H1 (cell line): Measurements from ENCODE around the gene MIPOL1. TPM values are rescaled to one million over a fixed set of nuclear protein-coding genes. Genes with fewer than 3 reads are reported as not detected.

Experiments used
- CTCF ChIA-PET: fragments of 300-600 bp; sonication (Branson Sonifier 250); formaldehyde crosslinking; loops from one replicate; lab custom pipeline; 2021; ENCODE audit not compliant: partially characterized antibody; lab: Charles Lee
- POLR2A ChIA-PET: fragments of 300-600 bp; sonication (Branson Sonifier 250); formaldehyde crosslinking; loops from one replicate; lab custom pipeline; 2021; ENCODE audit warnings: inconsistent platforms; ENCODE audit not compliant: partially characterized antibody; lab: Charles Lee
- DNase-seq, 2 experiments: peaks; one replicate each; pipeline versions ENCODE4 v3.0.0 to v3.0.0-alpha.2; 2010 to 2022; ENCODE audit warnings: low spot score in 2 of 2, low read depth in 1 of 2, mixed read lengths in 1 of 2
- FAIRE-seq: peaks from 2 replicates; lab custom pipeline; 2011; peaks lifted over from hg19 to GRCh38; lab: Jason Lieb, UNC
- H2AFZ ChIP-seq: 2 replicates; pipeline ENCODE4 v1.8.1; 2012; ENCODE audit warnings: low read length, inconsistent platforms
- H2AK5ac ChIP-seq: 2 replicates; pipeline ENCODE4 v1.6.1; 2013; ENCODE audit warnings: low read depth, low read length
- H2BK120ac ChIP-seq: replicated peaks from 2 replicates; pipeline ENCODE3; 2013; ENCODE audit warnings: low read depth, low read length, inconsistent platforms
- H2BK12ac ChIP-seq: 2 replicates; pipeline ENCODE4 v1.6.1; 2013; ENCODE audit warnings: low read depth, low read length
- H2BK15ac ChIP-seq: 2 replicates; pipeline ENCODE4 v1.6.1; 2013; ENCODE audit warnings: low read length
- H2BK20ac ChIP-seq: 2 replicates; pipeline ENCODE4 v1.6.1; 2013; ENCODE audit warnings: low read length
- H2BK5ac ChIP-seq: 2 replicates; pipeline ENCODE4 v1.6.1; 2013; ENCODE audit warnings: low read depth, low read length
- H3K14ac ChIP-seq: 2 replicates; pipeline ENCODE4 v1.6.1; 2013; ENCODE audit warnings: inconsistent platforms; ENCODE audit not compliant: insufficient read length
- H3K18ac ChIP-seq: 2 replicates; pipeline ENCODE4 v1.6.1; 2013; ENCODE audit warnings: low read length; ENCODE audit errors: extremely low read depth
- H3K23ac ChIP-seq: 2 replicates; pipeline ENCODE4 v1.6.1; 2013; ENCODE audit warnings: inconsistent platforms; ENCODE audit not compliant: insufficient read length
- H3K23me2 ChIP-seq: 2 replicates; pipeline ENCODE4 v1.6.1; 2013; ENCODE audit warnings: low read depth, low read length
- H3K27ac ChIP-seq: 2 replicates; pipeline ENCODE4 v1.6.1; 2011; ENCODE audit warnings: low read depth, low read length, inconsistent platforms
- H3K27me3 ChIP-seq, 4 experiments: replicated peaks in 1 of 4; 1 replicate in 1 of 4; 2 replicates in 3 of 4; pipeline versions ENCODE4 v1.6.1 to v1.8.1; 2011 to 2013; ENCODE audit warnings: low read length in 3 of 4, mild to moderate bottlenecking in 3 of 4, inconsistent platforms in 2 of 4, mixed read lengths in 2 of 4, moderate library complexity in 1 of 4; ENCODE audit not compliant: control insufficient read depth in 3 of 4, insufficient read depth in 3 of 4; ENCODE audit errors: extremely low read depth in 1 of 4
- H3K36me3 ChIP-seq, 4 experiments: 2 replicates each; pipeline versions ENCODE4 v1.6.1 to v1.8.1; 2011 to 2013; ENCODE audit warnings: mild to moderate bottlenecking in 4 of 4, low read length in 3 of 4, moderate library complexity in 2 of 4, control low read depth in 1 of 4, inconsistent platforms in 1 of 4; ENCODE audit not compliant: insufficient read depth in 4 of 4, control insufficient read depth in 2 of 4
- H3K4ac ChIP-seq: replicated peaks from 2 replicates; pipeline ENCODE3; 2013; ENCODE audit warnings: low read length, low read depth, mixed read lengths, inconsistent platforms; ENCODE audit not compliant: insufficient read length
- H3K4me1 ChIP-seq, 4 experiments: replicated peaks in 1 of 4; 1 replicate in 1 of 4; 2 replicates in 3 of 4; pipeline versions ENCODE4 v1.6.1 to v1.8.1; 2011 to 2013; ENCODE audit warnings: low read length in 3 of 4, inconsistent platforms in 2 of 4, mixed read lengths in 1 of 4; ENCODE audit not compliant: insufficient read depth in 4 of 4, control insufficient read depth in 3 of 4
- H3K4me2 ChIP-seq, 2 experiments: 2 replicates each; pipeline versions ENCODE4 v1.6.1 to v1.8.1; 2011 to 2013; ENCODE audit warnings: low read depth in 2 of 2, low read length in 2 of 2, control low read depth in 1 of 2, inconsistent platforms in 1 of 2, mild to moderate bottlenecking in 1 of 2; ENCODE audit not compliant: insufficient read depth in 1 of 2
- H3K4me3 ChIP-seq, 4 experiments: fragments of 200-600, 300-600 bp in 1 of 4; sonication (generic), shearing (Covaris generic), sonication (Bioruptor Twin) in 1 of 4; 2 replicates each; pipeline versions ENCODE4 v1.5.1 to v1.8.1; 2011 to 2016; ENCODE audit warnings: low read length in 4 of 4, low read depth in 3 of 4, control low read depth in 2 of 4, inconsistent platforms in 2 of 4, mild to moderate bottlenecking in 2 of 4, mixed read lengths in 1 of 4, moderate library complexity in 1 of 4; ENCODE audit not compliant: insufficient read depth in 2 of 4; ENCODE audit errors: extremely low read depth in 1 of 4
- H3K56ac ChIP-seq: replicated peaks from 2 replicates; pipeline ENCODE3; 2013; ENCODE audit warnings: low read depth, mild to moderate bottlenecking, mixed read lengths, low read length, inconsistent platforms; ENCODE audit not compliant: insufficient read length
- H3K79me1 ChIP-seq: 2 replicates; pipeline ENCODE4 v1.6.1; 2013; ENCODE audit warnings: low read depth, low read length, control low read depth
- H3K79me2 ChIP-seq, 2 experiments: 2 replicates each; pipeline versions ENCODE4 v1.6.1 to v1.8.1; 2012 to 2013; ENCODE audit warnings: low read length in 2 of 2, mild to moderate bottlenecking in 2 of 2, inconsistent platforms in 1 of 2; ENCODE audit not compliant: insufficient read depth in 2 of 2, control insufficient read depth in 1 of 2
- H3K9ac ChIP-seq, 4 experiments: replicated peaks in 1 of 4; 1 replicate in 1 of 4; 2 replicates in 3 of 4; pipeline versions ENCODE4 v1.6.1 to v1.8.1; 2011 to 2013; ENCODE audit warnings: low read depth in 3 of 4, low read length in 3 of 4, control low read depth in 2 of 4, mild to moderate bottlenecking in 2 of 4, moderate library complexity in 2 of 4, inconsistent platforms in 1 of 4; ENCODE audit errors: extremely low read depth in 1 of 4
- H3K9me3 ChIP-seq, 2 experiments: 2 replicates each; pipeline versions ENCODE4 v1.6.1 to v1.8.1; 2012 to 2013; ENCODE audit warnings: mild to moderate bottlenecking in 2 of 2, moderate library complexity in 2 of 2, control low read depth in 1 of 2, inconsistent platforms in 1 of 2, low read depth in 1 of 2, low read length in 1 of 2, mixed read lengths in 1 of 2; ENCODE audit not compliant: insufficient read depth in 2 of 2
- H4K20me1 ChIP-seq, 2 experiments: replicated peaks in 1 of 2; 2 replicates each; pipeline versions ENCODE3 to v1.8.1; 2011 to 2013; ENCODE audit warnings: inconsistent platforms in 2 of 2, low read length in 2 of 2, mild to moderate bottlenecking in 1 of 2; ENCODE audit not compliant: insufficient read depth in 2 of 2, control insufficient read depth in 1 of 2
- H4K5ac ChIP-seq: 2 replicates; pipeline ENCODE4 v1.6.1; 2013; ENCODE audit warnings: low read length, low read depth, mixed read lengths, inconsistent platforms; ENCODE audit not compliant: insufficient read length
- H4K8ac ChIP-seq: 2 replicates; pipeline ENCODE4 v1.8.0; 2013; ENCODE audit warnings: mild to moderate bottlenecking, moderate library complexity, low read length, inconsistent platforms; ENCODE audit not compliant: insufficient read depth; ENCODE audit errors: extremely low read depth
- H4K91ac ChIP-seq: replicated peaks from 2 replicates; pipeline ENCODE3; 2013; ENCODE audit warnings: low read length, mixed read lengths, inconsistent platforms; ENCODE audit not compliant: insufficient read length
- EP300 ChIP-seq, 2 experiments: IDR thresholded peaks; 1 replicate in 1 of 2; 2 replicates in 1 of 2; pipeline ENCODE4 v1.6.1; 2011 to 2012; ENCODE audit warnings: low read depth in 2 of 2, low read length in 2 of 2, mild to moderate bottlenecking in 2 of 2, borderline replicate concordance in 1 of 2, inconsistent platforms in 1 of 2, moderate library complexity in 1 of 2
- TEAD4 ChIP-seq: IDR thresholded peaks from 2 replicates; pipeline ENCODE4 v1.6.1; 2012; ENCODE audit warnings: low read depth, low read length, inconsistent platforms, mixed read lengths
- WGBS, 2 experiments: shearing (Covaris generic) in 1 of 2; methylation state at CpG; one replicate each; pipeline versions ENCODE4 v1.1.6 to v1.1.7; 2013 to 2015; ENCODE audit warnings: low lambda C conversion rate in 2 of 2, mixed read lengths in 2 of 2, inconsistent platforms in 1 of 2, low coverage in 1 of 2, missing lambda C conversion rate in 1 of 2; ENCODE audit not compliant: insufficient replicate concordance in 2 of 2, insufficient coverage in 1 of 2, insufficient read length in 1 of 2; ENCODE audit errors: extremely low coverage in 1 of 2, missing lambda C conversion rate in 1 of 2; 5-methylcytosine and 5-hydroxymethylcytosine counted together
- polyA plus RNA-seq, 7 experiments: library from polyadenylated mRNA; depleted of rRNA in 3 of 7; stranded (reverse) in 5 of 7; unstranded in 2 of 7; fragments of >200 nt in 5 of 7; fragments of 200-250 nt in 2 of 7; gene quantifications; 1 replicate in 5 of 7; 2 replicates in 1 of 7; 4 replicates in 1 of 7; pipeline versions ENCODE4 v1.2.1 to v1.2.3, GENCODE V29; 2011 to 2013; ENCODE audit warnings: missing spikeins in 2 of 7, mixed read lengths in 2 of 7
- total RNA-seq: library from RNA; stranded (reverse); fragmentation: NEBNext Ultra II Directional; extraction: Animal tissue kit (Norgen Biotek cat#: 25700); gene quantifications from 2 replicates; pipeline ENCODE4 v1.2.1, GENCODE V29; 2021

Gene MIPOL1
- total and polyA plus RNA-seq, 2 of the 8 experiments (the other 6 are each of a cell fraction or from before 2014, with no cell fraction given): 2.8 to 23.9 TPM

DNA sequence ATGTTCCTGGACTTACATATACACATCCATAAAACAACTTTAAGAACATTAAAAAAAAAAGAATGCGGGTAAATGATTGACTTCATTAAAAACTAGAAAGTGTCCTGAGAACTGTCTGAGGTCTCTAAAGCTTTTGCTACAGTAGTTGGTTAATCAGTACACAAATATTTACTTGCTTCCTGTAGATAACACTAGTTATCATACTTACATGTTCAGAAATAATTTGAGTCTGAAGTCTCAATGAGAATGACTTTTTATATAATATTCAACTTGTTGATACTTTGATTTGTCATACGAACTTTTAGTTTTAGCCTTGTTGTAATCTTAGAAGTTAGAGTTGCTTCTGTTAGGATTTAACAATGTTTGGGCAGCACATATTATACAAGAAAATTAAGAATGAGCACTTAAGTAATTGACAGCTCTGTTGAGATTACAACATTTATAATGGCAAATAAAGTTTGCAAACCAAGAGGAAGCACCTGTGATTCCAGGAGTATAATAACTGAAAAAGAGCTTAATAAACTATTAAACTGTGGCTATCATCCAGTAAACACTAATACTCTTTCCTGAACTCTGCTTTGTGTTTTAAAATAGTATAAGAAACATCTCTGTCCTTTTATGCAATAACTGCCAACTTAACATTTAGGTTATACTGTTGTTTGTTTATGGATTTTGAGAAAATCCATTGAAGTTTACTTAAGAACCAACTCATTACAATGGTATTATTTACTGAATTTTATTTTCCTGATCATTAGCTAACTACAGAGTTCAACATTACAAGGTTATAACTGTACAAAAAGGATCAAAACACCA, 131.7 kb downstream of the MIPOL1 start:
- Histone ChIP-seq H2BK20ac (no peak overlapping the region), H2AK5ac (no peak overlapping the region), H3K18ac (no peak overlapping the region), H3K23ac (no peak overlapping the region), H3K9me3 (no peaks in the 10 kb centered on the region), H3K56ac (no peak overlapping the region), H3K4me2 (no peak overlapping the region), H3K79me2 (no peaks in the 10 kb centered on the region), H3K36me3 (no peaks in the 10 kb centered on the region; a peak in 1 of 8 replicates), H2AFZ (no peak overlapping the region), H4K20me1 (no peaks in the 10 kb centered on the region), H3K4me3 (no peak overlapping the region), H2BK5ac (no peak overlapping the region), H3K4me1 (no peaks in the 10 kb centered on the region), H2BK12ac (no peak overlapping the region), H3K79me1 (no peaks in the 10 kb centered on the region), H2BK15ac (no peak overlapping the region), H4K91ac (no peak overlapping the region), H4K5ac (no peak overlapping the region), H3K23me2 (no peaks in the 10 kb centered on the region), H3K27ac (no peak overlapping the region), H4K8ac (no peak overlapping the region), H3K27me3 (no peaks in the 10 kb centered on the region), H2BK120ac (no peak overlapping the region), H3K14ac (no peak overlapping the region), H3K4ac (no peak overlapping the region), H3K9ac (no peak overlapping the region)
- ChIA-PET POLR2A (no interaction called here), CTCF (no interaction called here)
- no peak for FAIRE-seq
- 94% methylated on average over 2 of the region's 2 CpGs; no CpG with 5 or more reads in 1 of the 2 experiments for WGBS, 2 experiments
- no peak for DNase-seq
- TF ChIP-seq TEAD4 (no peak), EP300 (IDR thresholded peaks at IDR 0.05; ENCODE audit: borderline replicate concordance in 1 of 2, low read depth in 2 of 2, low read length in 2 of 2) (no peak)
